Chondrocyte (in vitro differentiated cells): ENCODE measurements around the gene INPP5D. TPM values are rescaled to one million over a fixed set of nuclear protein-coding genes. Genes with fewer than 3 reads are reported as not detected.

ENCODE experiments used
- DNase-seq: peaks from one replicate; pipeline ENCODE4 v3.0.0; 2021; ENCODE audit warnings: mixed read lengths, low spot score
- H3K27ac Mint-ChIP-seq: one replicate; pipeline ENCODE4 v1.8.0; 2021; ENCODE audit warnings: mild to moderate bottlenecking, moderate library complexity, mixed read lengths; ENCODE audit not compliant: unreplicated experiment
- H3K27me3 Mint-ChIP-seq: 2 replicates; pipeline ENCODE4 v1.8.0; 2021; ENCODE audit warnings: low read depth, mixed read lengths
- H3K36me3 Mint-ChIP-seq: 2 replicates; pipeline ENCODE4 v1.8.0; 2021; ENCODE audit warnings: low read depth, mixed read lengths
- H3K4me1 Mint-ChIP-seq: 2 replicates; pipeline ENCODE4 v1.8.0; 2021; ENCODE audit warnings: low read depth, mild to moderate bottlenecking, mixed read lengths
- H3K4me3 Mint-ChIP-seq: one replicate; pipeline ENCODE4 v1.8.0; 2021; ENCODE audit warnings: mild to moderate bottlenecking, moderate library complexity, mixed read lengths; ENCODE audit not compliant: unreplicated experiment
- H3K9me3 Mint-ChIP-seq: 2 replicates; pipeline ENCODE4 v1.8.0; 2021; ENCODE audit warnings: low read depth, mixed read lengths
- total RNA-seq: library from RNA; stranded (reverse); gene quantifications from 3 replicates; pipeline ENCODE4 v1.2.1, GENCODE V29; 2021
- TF ChIP-seq, protein P1 (sequence below): fragments of 200-600 bp; sonication (generic); IDR thresholded peaks from 2 replicates; pipeline ENCODE4 v1.5.0; 2021; ENCODE audit warnings: antibody characterized with exemption, mild to moderate bottlenecking, moderate library complexity

INPP5D gene
- total RNA-seq, 1 donor from 2014 or later: 0.20 TPM

DNA sequence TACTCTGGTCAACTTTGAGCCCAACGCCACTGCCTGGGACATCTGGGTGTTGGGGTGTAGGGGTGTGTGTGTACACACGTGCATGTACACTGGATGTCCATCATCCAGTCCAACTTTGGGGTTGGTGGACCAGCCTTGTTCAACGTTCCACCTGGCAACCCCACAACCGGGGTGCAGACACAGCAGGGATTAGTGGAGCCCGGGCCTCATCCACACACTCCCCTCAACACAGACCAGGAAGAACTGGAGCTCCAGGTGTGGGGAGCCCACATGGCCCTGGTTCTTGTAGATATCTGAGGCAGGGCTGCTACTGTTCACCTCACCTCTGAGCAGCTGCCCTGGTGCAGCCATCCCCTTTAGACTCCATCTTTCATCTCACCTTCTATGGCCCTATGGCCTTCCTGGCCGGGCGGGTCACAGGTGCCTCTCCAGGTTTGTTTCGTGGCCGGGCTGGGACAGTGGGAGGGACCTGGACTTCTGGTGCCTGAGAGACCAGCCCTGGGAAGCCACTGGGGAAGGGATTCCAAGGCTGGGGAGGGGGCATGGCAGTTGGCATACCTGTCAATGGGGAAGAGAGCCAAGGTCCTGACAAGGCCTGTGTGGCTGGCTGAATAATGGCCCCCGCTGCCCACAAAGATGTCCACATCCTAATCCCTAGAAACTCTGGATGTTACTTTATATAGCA, 20.2 kb upstream of the INPP5D start:
- no peak for DNase-seq
- Mint-ChIP-seq H3K27me3 (peaks cover 7% of the 10 kb centered on the region), H3K4me3 (no peak overlapping the region), H3K36me3 (peaks cover 2% of the 10 kb centered on the region), H3K27ac (no peak overlapping the region), H3K4me1 (no peaks in the 10 kb centered on the region), H3K9me3 (peaks cover 5% of the 10 kb centered on the region)
- TF ChIP-seq, protein P1, sequence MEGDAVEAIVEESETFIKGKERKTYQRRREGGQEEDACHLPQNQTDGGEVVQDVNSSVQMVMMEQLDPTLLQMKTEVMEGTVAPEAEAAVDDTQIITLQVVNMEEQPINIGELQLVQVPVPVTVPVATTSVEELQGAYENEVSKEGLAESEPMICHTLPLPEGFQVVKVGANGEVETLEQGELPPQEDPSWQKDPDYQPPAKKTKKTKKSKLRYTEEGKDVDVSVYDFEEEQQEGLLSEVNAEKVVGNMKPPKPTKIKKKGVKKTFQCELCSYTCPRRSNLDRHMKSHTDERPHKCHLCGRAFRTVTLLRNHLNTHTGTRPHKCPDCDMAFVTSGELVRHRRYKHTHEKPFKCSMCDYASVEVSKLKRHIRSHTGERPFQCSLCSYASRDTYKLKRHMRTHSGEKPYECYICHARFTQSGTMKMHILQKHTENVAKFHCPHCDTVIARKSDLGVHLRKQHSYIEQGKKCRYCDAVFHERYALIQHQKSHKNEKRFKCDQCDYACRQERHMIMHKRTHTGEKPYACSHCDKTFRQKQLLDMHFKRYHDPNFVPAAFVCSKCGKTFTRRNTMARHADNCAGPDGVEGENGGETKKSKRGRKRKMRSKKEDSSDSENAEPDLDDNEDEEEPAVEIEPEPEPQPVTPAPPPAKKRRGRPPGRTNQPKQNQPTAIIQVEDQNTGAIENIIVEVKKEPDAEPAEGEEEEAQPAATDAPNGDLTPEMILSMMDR: no peak

DNA sequence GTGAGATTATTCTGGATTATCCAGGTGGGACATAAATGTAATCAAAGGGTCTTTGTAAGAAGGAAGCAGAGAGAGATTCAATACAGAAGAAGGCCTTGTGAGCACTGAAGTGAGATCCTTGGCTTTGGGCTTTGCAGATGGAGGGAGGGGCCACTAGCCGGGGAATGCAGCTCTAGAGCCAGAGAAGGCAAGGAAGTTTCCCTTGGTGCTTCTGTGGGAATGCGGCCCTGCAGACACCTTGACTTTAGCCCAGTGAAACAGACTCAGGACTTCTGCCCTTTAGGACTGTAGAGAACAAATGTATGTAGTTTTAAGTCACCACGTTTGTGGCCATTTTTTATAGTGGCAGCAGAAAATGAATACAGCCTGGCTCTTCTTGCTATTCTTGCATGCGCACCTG, 19.6 kb upstream of the INPP5D start:
- DNase-seq: no peak
- H3K4me1 Mint-ChIP-seq: no peaks in the 10 kb centered on the region

DNA sequence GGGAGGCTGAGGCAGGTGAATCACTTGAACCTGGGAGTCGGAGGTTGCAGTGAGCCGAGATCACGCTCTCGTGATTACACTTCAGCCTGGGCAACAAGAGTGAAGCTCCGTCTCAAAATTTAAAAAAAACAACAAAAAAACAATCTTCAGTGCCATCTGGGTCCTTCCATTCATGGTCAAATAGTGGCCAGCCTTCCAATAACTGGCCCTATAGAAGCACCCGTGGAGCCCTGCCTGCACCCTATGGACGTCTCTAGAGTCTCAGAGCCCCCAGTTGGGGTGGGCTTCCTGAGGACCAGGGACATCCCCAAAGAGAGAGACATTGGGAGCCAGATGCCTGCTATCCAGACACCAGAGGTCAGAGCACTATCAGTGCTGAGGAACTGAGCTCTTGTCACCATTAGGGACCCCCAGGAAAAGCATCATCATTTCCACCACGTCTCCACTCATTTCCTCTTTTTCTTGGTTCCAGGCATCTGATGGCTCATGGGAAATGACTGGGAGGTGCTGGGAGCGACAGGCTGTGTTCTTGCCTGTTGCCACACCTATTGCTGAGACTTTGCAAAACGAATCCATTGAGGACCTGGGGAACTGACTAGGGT, 18.3 kb upstream of the INPP5D start:
- peaks cover 7% of the 10 kb centered on the region for H3K27me3 Mint-ChIP-seq
- no peak overlapping the region for H3K27ac Mint-ChIP-seq
- TF ChIP-seq, protein P1: no peak
- H3K9me3 Mint-ChIP-seq: peaks cover 5% of the 10 kb centered on the region
- H3K4me3 Mint-ChIP-seq: no peak overlapping the region
- no peaks in the 10 kb centered on the region for H3K4me1 Mint-ChIP-seq
- no peak for DNase-seq
- peaks cover 2% of the 10 kb centered on the region for H3K36me3 Mint-ChIP-seq

More for the DNA sequence above, 19.6 kb upstream of the INPP5D start:
- Mint-ChIP-seq H3K36me3 (peaks cover 2% of the 10 kb centered on the region), H3K27me3 (peaks cover 7% of the 10 kb centered on the region), H3K27ac (no peak overlapping the region), H3K9me3 (peaks cover 5% of the 10 kb centered on the region), H3K4me3 (no peak overlapping the region)
- TF ChIP-seq, protein P1: no peak

DNA sequence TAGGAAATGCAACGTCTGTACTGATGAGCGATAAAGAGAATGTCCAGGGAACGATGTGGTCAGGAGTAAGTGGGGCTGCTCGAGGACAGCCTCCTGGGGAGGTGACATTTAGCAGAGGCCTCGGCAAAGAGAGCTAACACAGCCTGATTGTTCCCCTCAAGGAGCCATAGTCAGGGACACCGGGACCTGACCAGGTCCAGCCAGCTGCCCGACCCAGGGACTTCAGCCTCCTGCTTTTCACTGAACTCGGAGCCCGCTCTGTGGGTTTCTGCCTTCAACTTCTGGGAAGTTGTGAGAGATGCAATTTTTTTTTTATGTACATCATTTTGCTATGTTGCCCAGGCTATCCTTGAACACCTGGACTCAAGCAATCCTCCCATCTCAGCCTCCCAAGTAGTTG, 17.6 kb upstream of the INPP5D start:
- no peaks in the 10 kb centered on the region for H3K4me1 Mint-ChIP-seq
- no peak overlapping the region for H3K27ac Mint-ChIP-seq
- peaks cover 8% of the 10 kb centered on the region for H3K27me3 Mint-ChIP-seq
- H3K4me3 Mint-ChIP-seq: no peak overlapping the region
- no peaks in the 10 kb centered on the region for H3K9me3 Mint-ChIP-seq
- no peak for DNase-seq
- H3K36me3 Mint-ChIP-seq: peaks cover 2% of the 10 kb centered on the region
- TF ChIP-seq, protein P1: no peak

DNA sequence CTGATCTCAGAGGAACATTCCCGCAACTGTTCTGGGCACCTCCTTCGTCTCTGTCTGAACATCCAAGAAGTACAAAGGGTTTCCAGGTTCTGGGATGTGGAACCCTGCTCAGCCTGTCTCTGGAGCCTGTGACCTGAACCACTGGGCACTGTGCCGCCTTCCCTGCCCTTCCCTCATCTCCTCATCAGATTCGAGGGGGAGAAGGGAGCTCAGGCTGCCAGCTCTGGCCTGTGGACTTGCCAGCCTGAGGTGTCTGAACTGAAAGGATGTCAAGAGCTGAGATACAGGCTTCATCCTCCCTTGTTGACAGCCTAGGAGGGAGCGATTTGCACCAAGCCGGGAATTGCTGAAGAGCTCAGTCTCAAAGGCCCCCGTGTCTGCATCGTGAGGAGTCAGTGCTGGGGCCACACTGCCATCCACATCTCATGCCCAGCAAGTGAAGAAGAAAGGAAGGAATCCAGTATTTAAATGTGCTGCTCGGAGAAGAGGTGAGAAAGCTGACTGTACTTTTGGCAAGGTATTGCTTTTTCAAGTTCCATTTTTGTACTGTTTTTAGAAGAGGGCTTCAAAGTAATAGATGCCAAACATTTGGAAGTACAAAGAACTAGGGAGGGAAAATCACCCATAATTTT, 15.1 kb upstream of the INPP5D start:
- Mint-ChIP-seq H3K27ac (no peak overlapping the region), H3K36me3 (peaks cover 2% of the 10 kb centered on the region), H3K4me1 (no peaks in the 10 kb centered on the region), H3K9me3 (no peaks in the 10 kb centered on the region), H3K4me3 (no peak overlapping the region), H3K27me3 (peaks cover 14% of the 10 kb centered on the region)
- no peak for DNase-seq
- TF ChIP-seq, protein P1: no peak
